ENCODE data around the gene NMNAT2. TPM values are rescaled to one million over a fixed set of nuclear protein-coding genes. Genes with fewer than 3 reads are reported as not detected.
"Not testable (repeated sequence)": the region's sequence is repeated elsewhere in the genome, so short reads cannot be mapped to it uniquely, and the experiment has no call there.

NMNAT2 gene
- total RNA-seq, 6 donors from 2014 or later = 0.13 to 0.72 (median 0.17) TPM; not detected in 2

DNA sequence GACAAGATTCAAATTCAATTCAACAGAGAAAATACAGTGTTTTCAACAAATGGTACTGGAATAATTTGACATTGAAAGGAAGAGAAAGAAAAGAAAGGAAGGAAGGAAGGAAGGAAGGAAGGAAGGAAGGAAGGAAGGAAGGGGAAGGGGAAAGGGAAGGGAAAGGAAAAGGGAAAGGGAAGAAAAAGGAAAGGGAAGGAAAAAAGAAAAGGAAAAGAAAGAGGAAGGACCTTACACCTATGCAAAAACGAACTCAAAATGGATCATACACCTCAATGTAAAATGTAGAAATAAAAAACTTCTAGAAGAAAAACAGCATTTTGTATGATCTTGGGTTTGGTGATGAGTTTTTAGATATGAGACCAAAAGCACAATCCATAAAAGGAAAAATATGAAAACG, 19.9 kb upstream of the NMNAT2 start:
- Histone ChIP-seq H3K36me3 (no peaks in the 10 kb centered on the region), H3K4me1 (no peaks in the 10 kb centered on the region), H3K9me3 (no peaks in the 10 kb centered on the region), H3K27ac (no peak overlapping the region), H3K27me3 (no peaks in the 10 kb centered on the region), H3K4me3 (no peak overlapping the region)
- TF ChIP-seq EP300 (IDR thresholded peaks at IDR 0.05) = no peak
- no peak for TF ChIP-seq POLR2A (IDR thresholded peaks at IDR 0.05)
- TF ChIP-seq POLR2AphosphoS5 (IDR thresholded peaks at IDR 0.05) = no peak
- TF ChIP-seq, protein P1, sequence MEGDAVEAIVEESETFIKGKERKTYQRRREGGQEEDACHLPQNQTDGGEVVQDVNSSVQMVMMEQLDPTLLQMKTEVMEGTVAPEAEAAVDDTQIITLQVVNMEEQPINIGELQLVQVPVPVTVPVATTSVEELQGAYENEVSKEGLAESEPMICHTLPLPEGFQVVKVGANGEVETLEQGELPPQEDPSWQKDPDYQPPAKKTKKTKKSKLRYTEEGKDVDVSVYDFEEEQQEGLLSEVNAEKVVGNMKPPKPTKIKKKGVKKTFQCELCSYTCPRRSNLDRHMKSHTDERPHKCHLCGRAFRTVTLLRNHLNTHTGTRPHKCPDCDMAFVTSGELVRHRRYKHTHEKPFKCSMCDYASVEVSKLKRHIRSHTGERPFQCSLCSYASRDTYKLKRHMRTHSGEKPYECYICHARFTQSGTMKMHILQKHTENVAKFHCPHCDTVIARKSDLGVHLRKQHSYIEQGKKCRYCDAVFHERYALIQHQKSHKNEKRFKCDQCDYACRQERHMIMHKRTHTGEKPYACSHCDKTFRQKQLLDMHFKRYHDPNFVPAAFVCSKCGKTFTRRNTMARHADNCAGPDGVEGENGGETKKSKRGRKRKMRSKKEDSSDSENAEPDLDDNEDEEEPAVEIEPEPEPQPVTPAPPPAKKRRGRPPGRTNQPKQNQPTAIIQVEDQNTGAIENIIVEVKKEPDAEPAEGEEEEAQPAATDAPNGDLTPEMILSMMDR (IDR thresholded peaks at IDR 0.05) = no peak
- DNase-seq (no peak), ATAC-seq (ENCODE audit: low FRiP score in 2 of 2) (no peak)
- WGBS, 2 donors = 86 to 90% methylated on average over 2 of the region's 2 CpGs

GRCh38 chr1:183435497-183435896, 17.3 kb upstream of the NMNAT2 start:
- Histone ChIP-seq H3K27me3 (no peaks in the 10 kb centered on the region), H3K4me3 (no peak overlapping the region), H3K9me3 (no peaks in the 10 kb centered on the region), H3K27ac (no peak overlapping the region), H3K4me1 (no peaks in the 10 kb centered on the region), H3K36me3 (no peaks in the 10 kb centered on the region)
- DNase-seq (no peak), ATAC-seq (ENCODE audit: low FRiP score in 2 of 2) (no peak)
- 78 to 90% methylated on average over 2 of the region's 2 CpGs for WGBS, 2 donors
- no peak for TF ChIP-seq EP300 (IDR thresholded peaks at IDR 0.05)
- TF ChIP-seq POLR2AphosphoS5 (IDR thresholded peaks at IDR 0.05) = no peak
- no peak for TF ChIP-seq POLR2A (IDR thresholded peaks at IDR 0.05)
- TF ChIP-seq, protein P1 (IDR thresholded peaks at IDR 0.05) = no peak

DNA sequence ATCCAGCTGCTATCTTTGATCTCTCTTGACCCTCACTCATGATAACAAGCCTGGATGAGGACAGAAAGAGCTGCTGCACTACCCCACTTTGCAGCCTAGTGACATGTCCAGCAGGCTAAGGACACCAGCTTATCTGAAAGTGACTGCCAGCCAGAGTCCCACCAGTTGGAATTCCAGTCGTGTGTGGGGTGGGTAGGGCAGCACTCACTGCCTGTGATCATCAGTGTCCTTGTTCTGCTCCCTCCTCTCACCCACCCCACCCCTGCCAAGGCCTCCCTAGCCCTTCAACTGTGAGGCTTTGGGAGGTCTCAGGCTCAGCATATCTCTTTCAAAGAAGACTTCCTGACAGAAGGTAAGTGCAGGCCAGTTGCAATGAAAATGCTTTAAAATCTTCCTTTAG, 15.5 kb upstream of the NMNAT2 start:
- no peak for TF ChIP-seq POLR2A (IDR thresholded peaks at IDR 0.05)
- TF ChIP-seq, protein P1 (IDR thresholded peaks at IDR 0.05) = no peak
- TF ChIP-seq EP300 (IDR thresholded peaks at IDR 0.05) = no peak
- no peak for TF ChIP-seq POLR2AphosphoS5 (IDR thresholded peaks at IDR 0.05)
- no peaks in the 10 kb centered on the region for H3K36me3 ChIP-seq
- H3K9me3 ChIP-seq = no peaks in the 10 kb centered on the region
- ATAC-seq (ENCODE audit: low FRiP score in 2 of 2) (no peak), DNase-seq (no peak)
- H3K27me3 ChIP-seq = no peaks in the 10 kb centered on the region
- no peaks in the 10 kb centered on the region for H3K4me1 ChIP-seq
- WGBS, 2 donors = 27 to 40% methylated on average over 1 of the region's 1 CpG
- H3K27ac ChIP-seq = no peak overlapping the region
- H3K4me3 ChIP-seq = no peak overlapping the region

- Histone ChIP-seq H3K27ac (no peak overlapping the region), H3K27me3 (no peaks in the 10 kb centered on the region), H3K9me3 (no peaks in the 10 kb centered on the region), H3K4me3 (no peak overlapping the region), H3K4me1 (no peaks in the 10 kb centered on the region), H3K36me3 (no peaks in the 10 kb centered on the region)
- 68 to 75% methylated on average over 2 of the region's 2 CpGs for WGBS, 2 donors
- DNase-seq (no peak), ATAC-seq (ENCODE audit: low FRiP score in 2 of 2) (no peak)
- TF ChIP-seq, protein P1 (IDR thresholded peaks at IDR 0.05) = no peak
- TF ChIP-seq POLR2AphosphoS5 (IDR thresholded peaks at IDR 0.05) (no peak), EP300 (IDR thresholded peaks at IDR 0.05) (no peak), POLR2A (IDR thresholded peaks at IDR 0.05) (no peak)
These were observed 14.3 kb upstream of the NMNAT2 start for GRCh38 chr1:183432548-183432875.

DNA sequence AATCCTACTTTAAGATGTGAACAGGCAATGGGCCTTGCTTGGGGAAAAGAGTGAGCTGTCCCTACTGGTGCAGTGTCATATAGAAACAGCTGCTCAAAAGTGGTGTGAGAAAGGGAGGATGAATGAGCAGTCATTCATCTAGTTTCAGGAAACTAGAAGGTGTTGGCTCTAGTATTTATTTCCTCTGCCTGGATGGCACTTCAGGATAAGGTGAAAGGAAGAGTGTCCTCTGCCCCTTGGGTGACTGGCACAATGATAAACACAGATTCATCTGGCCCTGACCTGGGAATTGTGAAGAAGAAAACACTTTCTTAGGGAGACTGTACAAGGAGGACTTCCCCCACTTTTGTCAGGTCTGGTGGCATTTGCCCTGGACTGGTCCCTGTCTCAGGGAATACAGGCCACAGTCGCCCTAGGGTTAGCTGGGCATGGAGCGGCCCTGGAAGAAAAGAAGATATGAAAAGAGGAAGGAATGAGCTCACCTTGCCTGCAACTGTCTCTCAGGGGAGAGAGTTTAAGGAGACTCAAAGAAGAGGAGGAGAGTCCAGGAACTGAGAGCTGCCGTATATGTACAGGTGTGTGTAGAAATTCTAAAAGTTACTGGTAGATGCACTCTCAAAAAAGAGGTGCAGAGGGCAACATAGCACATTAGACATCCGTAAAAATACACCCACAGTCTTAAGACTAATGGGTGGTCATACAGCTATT, 13.8 kb upstream of the NMNAT2 start:
- no peak for TF ChIP-seq EP300 (IDR thresholded peaks at IDR 0.05)
- TF ChIP-seq POLR2AphosphoS5 (IDR thresholded peaks at IDR 0.05) = no peak
- TF ChIP-seq POLR2A (IDR thresholded peaks at IDR 0.05) = no peak
- TF ChIP-seq, protein P1 (IDR thresholded peaks at IDR 0.05) = no peak
- no peaks in the 10 kb centered on the region for H3K36me3 ChIP-seq
- no peaks in the 10 kb centered on the region for H3K9me3 ChIP-seq
- DNase-seq (no peak), ATAC-seq (ENCODE audit: low FRiP score in 2 of 2) (no peak)
- no peaks in the 10 kb centered on the region for H3K27me3 ChIP-seq
- no peak overlapping the region for H3K4me3 ChIP-seq
- 90 to 96% methylated on average over 4 of the region's 4 CpGs for WGBS, 2 donors
- H3K4me1 ChIP-seq = no peaks in the 10 kb centered on the region
- H3K27ac ChIP-seq = no peak overlapping the region

DNA sequence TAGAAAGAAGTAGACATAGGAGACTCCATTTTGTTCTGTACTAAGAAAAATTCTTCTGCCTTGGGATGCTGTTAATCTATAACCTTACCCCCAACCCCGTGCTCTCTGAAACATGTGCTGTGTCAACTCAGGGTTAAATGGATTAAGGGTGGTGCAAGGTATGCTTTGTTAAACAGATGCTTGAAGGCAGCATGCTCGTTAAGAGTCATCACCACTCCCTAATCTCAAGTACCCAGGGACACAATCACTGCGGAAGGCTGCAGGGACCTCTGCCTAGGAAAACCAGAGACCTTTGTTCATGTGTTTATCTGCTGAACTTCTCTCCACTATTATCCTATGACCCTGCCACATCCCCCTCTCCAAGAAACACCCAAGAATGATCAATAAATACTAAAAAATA, 9.4 kb upstream of the NMNAT2 start:
- H3K36me3 ChIP-seq; DNase-seq; ATAC-seq (ENCODE audit: low FRiP score in 2 of 2); H3K4me1 ChIP-seq; H3K9me3 ChIP-seq; H3K27ac ChIP-seq; H3K4me3 ChIP-seq; H3K27me3 ChIP-seq: not testable (repeated sequence)
- 55 to 58% methylated on average over 2 to 3 of the region's 3 CpGs for WGBS, 2 donors

All from upper lobe of left lung (tissue), 6 donors.